ENCODE results near the gene GABRR2.

GABRR2 gene

GRCh38 chr6:89315249-89315885, at the start of gene GABRR2:
Gene GABRR2 (minus strand): TSS chr6:89315299. CDS start chr6:89315165, 134 bp downstream.
- no peak for DNase-seq

- no peak for DNase-seq
Observed at GRCh38 chr6:89364586-89364985, 49.5 kb upstream of the GABRR2 start.

GRCh38 chr6:89361171-89361570, 46.1 kb upstream of the GABRR2 start:
- DNase-seq = no peak

GRCh38 chr6:89360415-89360999, 45.4 kb upstream of the GABRR2 start:
- DNase-seq = no peak

- no peak for DNase-seq
Observed at GRCh38 chr6:89359561-89359960, 44.5 kb upstream of the GABRR2 start.

- no peak for DNase-seq
Observed at GRCh38 chr6:89357390-89357789, 42.3 kb upstream of the GABRR2 start.

- no peak for DNase-seq
Observed at GRCh38 chr6:89356642-89357170, 41.6 kb upstream of the GABRR2 start.

GRCh38 chr6:89355511-89356194, 40.6 kb upstream of the GABRR2 start:
- DNase-seq = no peak

GRCh38 chr6:89353702-89354392, 38.7 kb upstream of the GABRR2 start:
- no peak for DNase-seq

- DNase-seq = no peak
Observed at GRCh38 chr6:89353118-89353556, 38.0 kb upstream of the GABRR2 start.

- peak; percentile 70 for DNase-seq
Observed at GRCh38 chr6:89352278-89353117, 37.4 kb upstream of the GABRR2 start, which contains the start of gene UBE2J1. Gene UBE2J1 (minus strand): TSS chr6:89352722. CDS start chr6:89352569, 153 bp downstream.

- DNase-seq = no peak
Observed at GRCh38 chr6:89351671-89352277, 36.7 kb upstream of the GABRR2 start.

- DNase-seq = no peak
Observed at GRCh38 chr6:89350281-89350966, 35.3 kb upstream of the GABRR2 start.

GRCh38 chr6:89348372-89348771, 33.3 kb upstream of the GABRR2 start:
- no peak for DNase-seq

- no peak for DNase-seq
Observed at GRCh38 chr6:89347825-89348224, 32.7 kb upstream of the GABRR2 start.

- DNase-seq = no peak
Observed at GRCh38 chr6:89346433-89346832, 31.3 kb upstream of the GABRR2 start.

GRCh38 chr6:89339565-89339964, 24.5 kb upstream of the GABRR2 start:
- DNase-seq = no peak

- no peak for DNase-seq
Observed at GRCh38 chr6:89335164-89335563, 20.1 kb upstream of the GABRR2 start.

- DNase-seq = no peak
Observed at GRCh38 chr6:89330910-89331309, 15.8 kb upstream of the GABRR2 start.

- DNase-seq = no peak
Observed at GRCh38 chr6:89328976-89329375, 13.9 kb upstream of the GABRR2 start.

GRCh38 chr6:89324304-89324703, 9.2 kb upstream of the GABRR2 start:
- no peak for DNase-seq
